Glutamatergic neuron (in vitro differentiated cells): Measurements from ENCODE around the gene HHIP. TPM values are rescaled to one million over a fixed set of nuclear protein-coding genes. Genes with fewer than 3 reads are reported as not detected.

Source experiments
- DNase-seq: peaks from one replicate; pipeline ENCODE4 v3.0.0; 2022
- H3K27ac Mint-ChIP-seq: one replicate; pipeline ENCODE4 v1.8.0; 2020; ENCODE audit warnings: mild to moderate bottlenecking, mixed read lengths, inconsistent platforms; ENCODE audit not compliant: unreplicated experiment
- H3K27me3 Mint-ChIP-seq: one replicate; pipeline ENCODE4 v1.8.0; 2020; ENCODE audit warnings: mild to moderate bottlenecking, moderate library complexity, mixed read lengths, inconsistent platforms; ENCODE audit not compliant: unreplicated experiment
- H3K36me3 Mint-ChIP-seq: one replicate; pipeline ENCODE4 v1.8.0; 2020; ENCODE audit warnings: mild to moderate bottlenecking, mixed read lengths, inconsistent platforms; ENCODE audit not compliant: unreplicated experiment
- H3K4me1 Mint-ChIP-seq: one replicate; pipeline ENCODE4 v1.8.0; 2020; ENCODE audit warnings: mild to moderate bottlenecking, low read depth, mixed read lengths, inconsistent platforms; ENCODE audit not compliant: unreplicated experiment
- H3K4me3 Mint-ChIP-seq: one replicate; pipeline ENCODE4 v1.8.0; 2020; ENCODE audit warnings: mild to moderate bottlenecking, mixed read lengths, inconsistent platforms; ENCODE audit not compliant: unreplicated experiment
- H3K9me3 Mint-ChIP-seq: one replicate; pipeline ENCODE4 v1.8.0; 2020; ENCODE audit warnings: mild to moderate bottlenecking, moderate library complexity, mixed read lengths, inconsistent platforms; ENCODE audit not compliant: unreplicated experiment
- total RNA-seq: library from RNA; stranded (reverse); fragmentation: NEBNext Ultra II Directional; extraction: Animal tissue kit (Norgen Biotek cat#: 25700); gene quantifications from one replicate; pipeline ENCODE4 v1.2.1, GENCODE V29; 2021; ENCODE audit not compliant: unreplicated experiment
- TF ChIP-seq, protein P1 (sequence below): fragments of 200-600 bp; sonication (generic); IDR thresholded peaks from one replicate; pipeline ENCODE4 v1.5.0; 2021; ENCODE audit not compliant: partially characterized antibody, unreplicated experiment

Gene HHIP
- total RNA-seq, 1 donor from 2014 or later = 9.7 TPM

DNA sequence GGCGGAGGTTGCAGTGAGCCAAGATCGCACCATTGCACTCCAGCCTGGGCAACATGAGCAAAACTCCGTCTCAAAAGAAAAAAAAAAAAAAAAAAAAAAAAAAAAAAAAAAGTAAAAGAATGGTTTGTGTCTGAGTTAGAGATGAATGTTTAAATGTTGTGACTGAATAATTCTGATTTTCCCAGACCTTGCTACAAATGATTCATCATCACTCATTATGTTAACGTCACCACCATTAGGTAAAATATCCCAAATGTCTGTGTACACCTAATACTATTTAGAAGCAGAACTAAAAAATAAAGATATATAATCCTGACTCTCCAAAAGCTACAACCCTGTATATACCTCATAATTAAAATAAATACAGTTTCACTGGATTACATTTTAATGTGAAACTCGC lies 70.8 kb downstream of the HHIP start:
- Mint-ChIP-seq H3K4me1 (peaks cover 3% of the 10 kb centered on the region), H3K9me3 (no peaks in the 10 kb centered on the region), H3K36me3 (no peaks in the 10 kb centered on the region), H3K27ac (no peak overlapping the region), H3K4me3 (no peak overlapping the region), H3K27me3 (no peaks in the 10 kb centered on the region)
- TF ChIP-seq, protein P1, sequence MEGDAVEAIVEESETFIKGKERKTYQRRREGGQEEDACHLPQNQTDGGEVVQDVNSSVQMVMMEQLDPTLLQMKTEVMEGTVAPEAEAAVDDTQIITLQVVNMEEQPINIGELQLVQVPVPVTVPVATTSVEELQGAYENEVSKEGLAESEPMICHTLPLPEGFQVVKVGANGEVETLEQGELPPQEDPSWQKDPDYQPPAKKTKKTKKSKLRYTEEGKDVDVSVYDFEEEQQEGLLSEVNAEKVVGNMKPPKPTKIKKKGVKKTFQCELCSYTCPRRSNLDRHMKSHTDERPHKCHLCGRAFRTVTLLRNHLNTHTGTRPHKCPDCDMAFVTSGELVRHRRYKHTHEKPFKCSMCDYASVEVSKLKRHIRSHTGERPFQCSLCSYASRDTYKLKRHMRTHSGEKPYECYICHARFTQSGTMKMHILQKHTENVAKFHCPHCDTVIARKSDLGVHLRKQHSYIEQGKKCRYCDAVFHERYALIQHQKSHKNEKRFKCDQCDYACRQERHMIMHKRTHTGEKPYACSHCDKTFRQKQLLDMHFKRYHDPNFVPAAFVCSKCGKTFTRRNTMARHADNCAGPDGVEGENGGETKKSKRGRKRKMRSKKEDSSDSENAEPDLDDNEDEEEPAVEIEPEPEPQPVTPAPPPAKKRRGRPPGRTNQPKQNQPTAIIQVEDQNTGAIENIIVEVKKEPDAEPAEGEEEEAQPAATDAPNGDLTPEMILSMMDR = no peak
- DNase-seq = no peak

DNA sequence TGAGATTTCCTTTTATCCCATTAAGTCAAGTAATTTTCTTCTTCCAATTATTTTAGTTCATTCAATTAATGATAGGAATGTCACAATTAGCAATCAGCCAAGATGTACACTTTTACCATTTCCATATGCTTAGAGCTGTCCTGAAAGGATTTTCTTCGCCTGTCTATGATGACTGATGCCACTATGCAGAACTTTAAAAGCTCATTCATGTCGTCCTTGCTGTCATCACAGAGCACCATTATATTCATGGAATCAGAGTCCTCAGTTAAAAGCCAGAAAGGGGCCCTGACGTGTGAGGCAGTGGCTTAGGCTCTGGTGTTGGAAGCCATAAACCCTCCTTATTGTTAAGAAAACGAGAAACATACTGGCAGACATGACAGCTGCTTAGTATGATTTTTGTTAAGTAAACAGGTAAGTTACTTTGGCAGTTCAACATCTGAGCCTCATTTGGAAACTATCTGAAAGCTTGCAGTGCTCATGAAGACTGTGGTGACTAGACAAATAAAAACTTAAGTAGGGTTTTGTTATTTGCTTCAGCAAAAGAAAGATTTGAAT lies 73.1 kb downstream of the HHIP start:
- Mint-ChIP-seq H3K4me1 (no peaks in the 10 kb centered on the region), H3K36me3 (no peaks in the 10 kb centered on the region), H3K4me3 (no peak overlapping the region), H3K9me3 (no peaks in the 10 kb centered on the region), H3K27me3 (no peaks in the 10 kb centered on the region), H3K27ac (no peak overlapping the region)
- TF ChIP-seq, protein P1 = no peak
- no peak for DNase-seq

DNA sequence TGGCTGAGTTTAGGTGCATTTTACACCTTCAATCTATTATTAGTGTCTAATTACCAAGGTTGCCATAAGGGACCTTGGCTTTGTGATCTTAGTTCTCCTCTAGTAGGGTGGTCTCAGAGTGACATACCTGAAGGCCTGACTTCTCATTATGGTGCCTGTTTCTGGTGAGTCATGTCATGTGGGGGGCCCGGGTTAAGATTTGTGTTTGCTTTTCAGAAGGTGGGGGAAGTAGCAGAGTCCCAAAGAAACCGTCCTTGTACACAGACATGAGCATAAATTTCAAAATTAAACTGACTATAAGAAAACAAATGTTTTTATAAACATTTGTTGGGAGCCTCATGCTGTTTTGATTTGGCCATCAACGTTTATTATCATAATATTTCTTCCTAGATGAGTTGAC lies 74.5 kb downstream of the HHIP start:
- no peak overlapping the region for H3K27ac Mint-ChIP-seq
- no peak for DNase-seq
- H3K27me3 Mint-ChIP-seq = no peaks in the 10 kb centered on the region
- H3K36me3 Mint-ChIP-seq = no peaks in the 10 kb centered on the region
- TF ChIP-seq, protein P1 = no peak
- H3K9me3 Mint-ChIP-seq = no peaks in the 10 kb centered on the region
- H3K4me3 Mint-ChIP-seq = no peak overlapping the region
- H3K4me1 Mint-ChIP-seq = no peaks in the 10 kb centered on the region

DNA sequence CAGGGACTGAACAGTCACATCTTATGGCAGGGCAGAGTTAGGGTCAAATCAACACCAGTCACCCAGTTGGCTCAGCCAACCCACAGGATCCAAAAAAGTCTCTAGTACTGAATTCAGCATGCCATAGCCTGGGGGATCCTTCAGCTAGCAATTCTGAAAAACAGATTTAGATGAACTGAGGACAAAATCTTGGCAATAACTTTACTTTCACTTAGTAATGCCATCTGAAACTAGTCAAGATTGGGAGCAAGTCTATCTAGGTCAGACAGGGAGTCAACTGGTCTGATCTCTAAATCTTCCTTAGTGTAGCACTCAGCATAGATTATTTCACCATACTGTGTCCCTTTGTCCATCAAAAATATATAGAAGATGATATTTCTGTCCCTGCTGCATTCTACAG lies 76.0 kb downstream of the HHIP start:
- Mint-ChIP-seq H3K27me3 (no peaks in the 10 kb centered on the region), H3K27ac (no peak overlapping the region)

DNA sequence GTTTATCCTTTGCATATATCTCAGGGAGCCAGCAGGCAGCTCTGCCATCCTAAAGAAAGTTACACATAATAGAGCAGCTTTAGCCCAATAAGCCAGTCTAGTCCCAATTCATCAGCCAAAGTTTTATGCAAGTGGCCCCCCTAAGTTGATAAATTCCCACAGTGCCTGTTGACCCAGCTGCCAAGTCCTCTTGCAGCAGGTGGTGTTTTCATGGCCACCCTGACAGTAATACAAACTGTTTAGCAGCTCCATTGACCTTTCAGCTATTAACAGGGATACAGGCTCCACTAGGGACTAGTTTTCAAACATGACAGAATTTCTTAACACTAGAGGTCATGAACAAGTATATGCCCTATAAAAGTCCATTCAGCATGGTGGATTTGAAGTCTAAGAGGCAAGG lies 77.5 kb downstream of the HHIP start:
- no peaks in the 10 kb centered on the region for H3K27me3 Mint-ChIP-seq
- no peaks in the 10 kb centered on the region for H3K9me3 Mint-ChIP-seq
- no peaks in the 10 kb centered on the region for H3K36me3 Mint-ChIP-seq
- no peak overlapping the region for H3K4me3 Mint-ChIP-seq
- H3K27ac Mint-ChIP-seq = no peak overlapping the region
- H3K4me1 Mint-ChIP-seq = no peaks in the 10 kb centered on the region
- TF ChIP-seq, protein P1 = no peak
- DNase-seq = no peak

More for the DNA sequence above, 76.0 kb downstream of the HHIP start:
- no peaks in the 10 kb centered on the region for H3K9me3 Mint-ChIP-seq
- DNase-seq = no peak
- H3K4me3 Mint-ChIP-seq = no peak overlapping the region
- H3K36me3 Mint-ChIP-seq = no peaks in the 10 kb centered on the region
- H3K4me1 Mint-ChIP-seq = no peaks in the 10 kb centered on the region
- TF ChIP-seq, protein P1 = no peak
